Measurements from ENCODE around the gene ZACN.

ZACN gene

GRCh38 chr17:76120658-76121008 is 41.7 kb downstream of the ZACN start:
- no peak for TF ChIP-seq TAF1 (IDR thresholded peaks at IDR 0.05; ENCODE audit: borderline replicate concordance, insufficient read depth, low read length)
- TF ChIP-seq SIN3A (IDR thresholded peaks at IDR 0.05; ENCODE audit: borderline replicate concordance, insufficient read depth, low read length): no peak
- no peak for TF ChIP-seq FOXP2 (optimal IDR thresholded peaks at IDR 0.05; ENCODE audit: borderline replicate concordance, extremely low read depth, extremely low read length, insufficient read depth)
- no peak for TF ChIP-seq REST (IDR thresholded peaks at IDR 0.05; ENCODE audit: insufficient read depth in 1 of 2, low read depth in 2 of 2, low read length in 2 of 2)
- TF ChIP-seq POLR2AphosphoS5 (IDR thresholded peaks at IDR 0.05; ENCODE audit: low read depth, low read length): no peak

GRCh38 chr17:76121932-76122430 is 43.0 kb downstream of the ZACN start:
- no peak for TF ChIP-seq SIN3A (IDR thresholded peaks at IDR 0.05; ENCODE audit: borderline replicate concordance, insufficient read depth, low read length)
- no peak for TF ChIP-seq REST (IDR thresholded peaks at IDR 0.05; ENCODE audit: insufficient read depth in 1 of 2, low read depth in 2 of 2, low read length in 2 of 2)
- TF ChIP-seq FOXP2 (optimal IDR thresholded peaks at IDR 0.05; ENCODE audit: borderline replicate concordance, extremely low read depth, extremely low read length, insufficient read depth): no peak
- no peak for TF ChIP-seq POLR2AphosphoS5 (IDR thresholded peaks at IDR 0.05; ENCODE audit: low read depth, low read length)

- TF ChIP-seq TAF1 (IDR thresholded peaks at IDR 0.05; ENCODE audit: borderline replicate concordance, insufficient read depth, low read length): no peak
- TF ChIP-seq REST (IDR thresholded peaks at IDR 0.05; ENCODE audit: insufficient read depth in 1 of 2, low read depth in 2 of 2, low read length in 2 of 2): no peak
- TF ChIP-seq POLR2AphosphoS5 (IDR thresholded peaks at IDR 0.05; ENCODE audit: low read depth, low read length): no peak
- TF ChIP-seq FOXP2 (optimal IDR thresholded peaks at IDR 0.05; ENCODE audit: borderline replicate concordance, extremely low read depth, extremely low read length, insufficient read depth): no peak
- TF ChIP-seq SIN3A (IDR thresholded peaks at IDR 0.05; ENCODE audit: borderline replicate concordance, insufficient read depth, low read length): no peak
These were observed 43.6 kb downstream of the ZACN start for GRCh38 chr17:76122431-76123190.

GRCh38 chr17:76123191-76123499 is 44.2 kb downstream of the ZACN start:
- no peak for TF ChIP-seq TAF1 (IDR thresholded peaks at IDR 0.05; ENCODE audit: borderline replicate concordance, insufficient read depth, low read length)
- no peak for TF ChIP-seq POLR2AphosphoS5 (IDR thresholded peaks at IDR 0.05; ENCODE audit: low read depth, low read length)
- no peak for TF ChIP-seq REST (IDR thresholded peaks at IDR 0.05; ENCODE audit: insufficient read depth in 1 of 2, low read depth in 2 of 2, low read length in 2 of 2)
- no peak for TF ChIP-seq SIN3A (IDR thresholded peaks at IDR 0.05; ENCODE audit: borderline replicate concordance, insufficient read depth, low read length)
- no peak for TF ChIP-seq FOXP2 (optimal IDR thresholded peaks at IDR 0.05; ENCODE audit: borderline replicate concordance, extremely low read depth, extremely low read length, insufficient read depth)
